Left ventricle myocardium inferior (tissue), 1 donor: ENCODE results near the gene DPYSL4. TPM values are rescaled to one million over a fixed set of nuclear protein-coding genes. Genes with fewer than 3 reads are reported as not detected.
A peak's percentile ranks its signal among the peaks of the same experiment; 100 is the strongest.

Experiments used
- DNase-seq: peaks from one replicate; pipeline ENCODE4 v3.0.0-alpha.2; 2020
- H3K27ac ChIP-seq: fragments of 200-600 bp; replicated peaks from 2 replicates; pipeline ENCODE4 v1.8.0; 2021
- H3K27me3 ChIP-seq: fragments of 200-600 bp; 2 replicates; pipeline ENCODE4 v1.8.0; 2021; ENCODE audit warnings: low read depth
- H3K36me3 ChIP-seq: fragments of 200-600 bp; 2 replicates; pipeline ENCODE4 v1.8.0; 2021
- H3K4me1 ChIP-seq: fragments of 200-600 bp; 2 replicates; pipeline ENCODE4 v1.8.0; 2021
- H3K4me3 ChIP-seq: fragments of 200-600 bp; 2 replicates; pipeline ENCODE4 v1.8.0; 2021; ENCODE audit warnings: mild to moderate bottlenecking, moderate library complexity
- H3K9me3 ChIP-seq: fragments of 200-600 bp; replicated peaks from 2 replicates; pipeline ENCODE4 v1.8.0; 2021
- intact Hi-C: fragments of 100-400 bp; cut with micrococcal nuclease; formaldehyde crosslinking; loops from one replicate; pipeline ENCODE4 v1.11.0; 2022
- total RNA-seq: library from RNA; stranded (reverse); fragmentation: NEBNext Ultra II Directional; extraction: Animal tissue kit (Norgen Biotek cat#: 25700); gene quantifications from one replicate; pipeline ENCODE4 v1.2.1, GENCODE V29; 2021
- TF ChIP-seq, protein P1 (sequence below): fragments of 200-600 bp; IDR thresholded peaks from 2 replicates; pipeline ENCODE4 v1.8.0; 2021; ENCODE audit warnings: antibody characterized with exemption, mild to moderate bottlenecking, borderline replicate concordance
- donor health status: DM: no; HTN: yes; CAD: no; lungs with severe emphysema.

DPYSL4 gene
- total RNA-seq, 1 donor from 2014 or later, result 42.8 TPM

- DNase-seq, result no peak
- Histone ChIP-seq H3K27ac (peak overlapping the region; percentile 73), H3K4me3 (no peak overlapping the region), H3K27me3 (no peaks in the 10 kb centered on the region), H3K36me3 (peaks cover 6% of the 10 kb centered on the region), H3K9me3 (peaks cover 2% of the 10 kb centered on the region), H3K4me1 (peaks cover 22% of the 10 kb centered on the region)
- TF ChIP-seq, protein P1, sequence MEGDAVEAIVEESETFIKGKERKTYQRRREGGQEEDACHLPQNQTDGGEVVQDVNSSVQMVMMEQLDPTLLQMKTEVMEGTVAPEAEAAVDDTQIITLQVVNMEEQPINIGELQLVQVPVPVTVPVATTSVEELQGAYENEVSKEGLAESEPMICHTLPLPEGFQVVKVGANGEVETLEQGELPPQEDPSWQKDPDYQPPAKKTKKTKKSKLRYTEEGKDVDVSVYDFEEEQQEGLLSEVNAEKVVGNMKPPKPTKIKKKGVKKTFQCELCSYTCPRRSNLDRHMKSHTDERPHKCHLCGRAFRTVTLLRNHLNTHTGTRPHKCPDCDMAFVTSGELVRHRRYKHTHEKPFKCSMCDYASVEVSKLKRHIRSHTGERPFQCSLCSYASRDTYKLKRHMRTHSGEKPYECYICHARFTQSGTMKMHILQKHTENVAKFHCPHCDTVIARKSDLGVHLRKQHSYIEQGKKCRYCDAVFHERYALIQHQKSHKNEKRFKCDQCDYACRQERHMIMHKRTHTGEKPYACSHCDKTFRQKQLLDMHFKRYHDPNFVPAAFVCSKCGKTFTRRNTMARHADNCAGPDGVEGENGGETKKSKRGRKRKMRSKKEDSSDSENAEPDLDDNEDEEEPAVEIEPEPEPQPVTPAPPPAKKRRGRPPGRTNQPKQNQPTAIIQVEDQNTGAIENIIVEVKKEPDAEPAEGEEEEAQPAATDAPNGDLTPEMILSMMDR, result no peak
- intact Hi-C loops, result no loop called here
Measured at GRCh38 chr10:132207536-132208461, 21.1 kb downstream of the DPYSL4 start.

- peak; percentile 65 for DNase-seq
- intact Hi-C loops, result no loop called here
- TF ChIP-seq, protein P1, result no peak
Measured at GRCh38 chr10:132208462-132209050, 21.8 kb downstream of the DPYSL4 start.

DNA sequence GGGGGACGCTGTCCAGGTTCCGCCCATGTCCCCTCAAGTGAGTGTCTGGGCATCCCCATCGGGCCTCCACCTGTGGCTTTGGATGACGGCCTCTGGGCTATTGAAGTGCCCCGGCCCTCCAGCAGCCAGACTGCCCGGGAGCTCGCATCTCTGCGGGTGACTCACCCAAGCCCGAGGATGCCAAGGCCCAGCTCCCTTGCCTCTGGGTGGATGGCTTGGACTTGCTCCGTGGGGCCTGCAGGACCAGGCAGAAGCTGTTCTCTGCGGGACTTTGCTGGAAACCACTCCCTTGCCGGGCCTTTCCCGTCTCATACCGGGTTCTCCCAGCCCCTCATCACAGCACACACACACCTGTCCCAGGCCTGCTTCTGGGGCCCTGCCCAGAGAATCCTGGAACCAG, 22.4 kb downstream of the DPYSL4 start:
- H3K27ac ChIP-seq, result peak overlapping the region; percentile 73
- peaks cover 22% of the 10 kb centered on the region for H3K4me1 ChIP-seq
- H3K27me3 ChIP-seq, result no peaks in the 10 kb centered on the region
- H3K36me3 ChIP-seq, result peaks cover 7% of the 10 kb centered on the region
- H3K9me3 ChIP-seq, result peaks cover 16% of the 10 kb centered on the region
- TF ChIP-seq, protein P1, result no peak
- H3K4me3 ChIP-seq, result no peak overlapping the region
- no peak for DNase-seq
- intact Hi-C loops, result no loop called here

More at GRCh38 chr10:132208462-132209050, 21.8 kb downstream of the DPYSL4 start:
- Histone ChIP-seq H3K27me3 (no peaks in the 10 kb centered on the region), H3K4me1 (peaks cover 22% of the 10 kb centered on the region), H3K27ac (peak overlapping the region; percentile 73), H3K4me3 (no peak overlapping the region), H3K36me3 (peaks cover 6% of the 10 kb centered on the region), H3K9me3 (peaks cover 10% of the 10 kb centered on the region)

DNA sequence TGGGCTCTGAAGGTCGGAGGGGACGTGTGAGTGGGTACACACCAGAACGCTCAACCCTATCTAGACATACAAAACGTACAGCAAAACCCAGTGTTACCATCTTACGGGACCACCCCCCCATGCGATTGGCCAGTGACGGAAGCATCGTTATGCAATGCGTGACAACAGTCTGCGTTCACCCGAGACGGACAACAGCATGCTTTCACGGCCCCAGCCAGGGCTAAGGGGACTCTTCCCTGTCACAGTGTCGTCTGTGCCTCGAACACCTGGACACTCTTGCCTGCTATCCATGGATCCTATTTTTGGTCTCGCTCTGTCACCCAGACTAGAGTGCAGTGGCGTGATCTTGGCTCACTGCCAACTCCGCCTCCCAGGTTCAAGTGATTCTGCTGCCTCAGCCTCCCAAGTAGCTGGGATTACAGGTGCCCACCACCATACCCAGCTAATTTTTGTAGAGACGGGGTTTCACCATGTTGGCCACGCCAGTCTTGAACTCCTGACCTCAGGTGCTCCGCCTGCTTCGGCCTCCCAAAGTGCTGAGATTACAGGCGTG, 23.3 kb downstream of the DPYSL4 start:
- H3K9me3 ChIP-seq, result peaks cover 25% of the 10 kb centered on the region
- no peak overlapping the region for H3K4me3 ChIP-seq
- TF ChIP-seq, protein P1, result no peak
- peaks cover 22% of the 10 kb centered on the region for H3K4me1 ChIP-seq
- DNase-seq, result no peak
- H3K36me3 ChIP-seq, result peaks cover 7% of the 10 kb centered on the region
- intact Hi-C loops, result no loop called here
- H3K27me3 ChIP-seq, result no peaks in the 10 kb centered on the region
- no peak overlapping the region for H3K27ac ChIP-seq

DNA sequence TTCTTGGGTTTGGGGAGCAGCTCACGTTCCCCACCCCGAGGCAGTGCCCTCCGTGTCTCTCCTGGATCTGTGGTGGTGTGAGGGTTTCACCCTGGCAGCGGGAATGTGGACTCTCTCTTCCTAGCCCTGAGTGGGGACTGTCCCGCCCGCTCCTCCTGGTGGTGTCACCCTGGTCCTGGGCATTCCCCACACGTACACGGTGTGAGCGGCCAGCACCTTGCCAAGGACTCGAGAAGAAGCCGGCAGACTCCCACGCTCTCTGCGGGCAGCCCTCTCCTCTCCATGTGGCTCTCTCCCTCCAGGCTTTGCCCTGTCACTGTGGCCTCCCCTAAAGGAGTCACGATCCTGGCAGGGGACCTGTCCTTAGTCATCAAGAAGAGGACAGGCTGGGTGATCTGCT, 24.0 kb downstream of the DPYSL4 start:
- TF ChIP-seq, protein P1, result no peak
- H3K9me3 ChIP-seq, result peaks cover 31% of the 10 kb centered on the region
- H3K4me3 ChIP-seq, result no peak overlapping the region
- no peak overlapping the region for H3K27ac ChIP-seq
- H3K4me1 ChIP-seq, result peaks cover 22% of the 10 kb centered on the region
- peaks cover 7% of the 10 kb centered on the region for H3K36me3 ChIP-seq
- DNase-seq, result no peak
- intact Hi-C loops, result no loop called here
- H3K27me3 ChIP-seq, result no peaks in the 10 kb centered on the region
